CD4-positive, CD25-positive, alpha-beta regulatory T cell (primary cell): ENCODE results near the gene MT1X. TPM values are rescaled to one million over a fixed set of nuclear protein-coding genes. Genes with fewer than 3 reads are reported as not detected.

ENCODE experiments used
- ATAC-seq, 2 donors: fragments of 150-1000 bp; cut with Tn5 transposase; one replicate each; pipeline ENCODE4 v1.10.0; 2021; ENCODE audit warnings: low read depth in 2 of 2, moderate number of reproducible peaks in 2 of 2, moderate library complexity in 1 of 2
- DNase-seq, 3 donors: peaks; one replicate each; pipeline versions ENCODE4 v3.0.0 to v3.0.0-alpha.2; 2012 to 2022; ENCODE audit warnings: mixed read lengths in 1 of 3
- H3K27ac ChIP-seq: one replicate; pipeline ENCODE4 v1.7.0; 2013; ENCODE audit warnings: mild to moderate bottlenecking, low read length; ENCODE audit not compliant: insufficient read depth, poor library complexity, severe bottlenecking
- H3K27me3 ChIP-seq: one replicate; pipeline ENCODE4 v1.7.0; 2013; ENCODE audit warnings: low read length; ENCODE audit not compliant: control insufficient read depth, insufficient read depth
- H3K36me3 ChIP-seq: one replicate; pipeline ENCODE4 v1.7.0; 2013; ENCODE audit warnings: mild to moderate bottlenecking, low read length, moderate library complexity; ENCODE audit not compliant: control insufficient read depth, insufficient read depth
- H3K4me1 ChIP-seq: 2 replicates; pipeline ENCODE4 v1.7.0; 2013; ENCODE audit warnings: mild to moderate bottlenecking, low read length; ENCODE audit not compliant: insufficient read depth, control insufficient read depth, poor library complexity, severe bottlenecking
- H3K4me3 ChIP-seq: one replicate; pipeline ENCODE4 v1.7.0; 2013; ENCODE audit warnings: low read depth, mild to moderate bottlenecking, low read length, moderate library complexity
- H3K9me3 ChIP-seq, 2 experiments: 1 replicate in 1 of 2; 2 replicates in 1 of 2; pipeline ENCODE4 v1.7.0; 2013; ENCODE audit warnings: low read length in 2 of 2, mild to moderate bottlenecking in 1 of 2, moderate library complexity in 1 of 2; ENCODE audit not compliant: control insufficient read depth in 2 of 2
- H3K27ac Mint-ChIP-seq, 3 donors: one replicate each; pipeline ENCODE4 v1.8.0; 2020 to 2022; ENCODE audit warnings: mild to moderate bottlenecking in 3 of 3, mixed read lengths in 3 of 3, moderate library complexity in 2 of 3
- H3K27me3 Mint-ChIP-seq: one replicate; pipeline ENCODE4 v1.8.0; 2022; ENCODE audit warnings: mild to moderate bottlenecking, mixed read lengths
- H3K36me3 Mint-ChIP-seq: one replicate; pipeline ENCODE4 v1.8.0; 2020; ENCODE audit warnings: mixed read lengths
- H3K4me1 Mint-ChIP-seq, 4 donors: one replicate each; pipeline ENCODE4 v1.8.0; 2020 to 2022; ENCODE audit warnings: mixed read lengths in 4 of 4, mild to moderate bottlenecking in 1 of 4
- H3K4me3 Mint-ChIP-seq, 4 donors: one replicate each; pipeline ENCODE4 v1.8.0; 2020 to 2022; ENCODE audit warnings: mild to moderate bottlenecking in 4 of 4, mixed read lengths in 4 of 4, moderate library complexity in 3 of 4
- H3K9me3 Mint-ChIP-seq, 7 donors: one replicate each; pipeline ENCODE4 v1.8.0; 2020 to 2022; ENCODE audit warnings: mixed read lengths in 7 of 7, mild to moderate bottlenecking in 3 of 7, moderate library complexity in 2 of 7
- polyA plus RNA-seq, 4 donors: library from polyadenylated mRNA; unstranded; fragments of 300-500 nt; fragmentation: Illumina TruSeq; gene quantifications; one replicate each; pipeline ENCODE4 v1.2.3, GENCODE V29; 2021
- total RNA-seq: library from RNA; stranded (reverse); gene quantifications from one replicate; pipeline ENCODE4 v1.2.3, GENCODE V29; 2022

MT1X gene
- total and polyA plus RNA-seq, 5 donors from 2014 or later, result 20.2 to 231 (median 157) TPM

GRCh38 chr16:56722200-56722842 lies 40.1 kb downstream of the MT1X start:
- ATAC-seq (no peak), DNase-seq (no peak)
- Mint-ChIP-seq H3K9me3 (peaks cover 0 to 2% (median 0%) of the 10 kb centered on the region in 7 donors), H3K4me3 (no peak overlapping the region), H3K27ac (no peak overlapping the region), H3K36me3 (peaks cover 3% of the 10 kb centered on the region), H3K4me1 (peaks cover 4 to 7% (median 5%) of the 10 kb centered on the region in 4 donors), H3K27me3 (peaks cover 20% of the 10 kb centered on the region)
- no peaks in the 10 kb centered on the region for H3K9me3 ChIP-seq
- H3K4me1 ChIP-seq, result no peaks in the 10 kb centered on the region
- H3K27me3 ChIP-seq, result peaks cover 3% of the 10 kb centered on the region
- no peak overlapping the region for H3K27ac ChIP-seq
- H3K36me3 ChIP-seq, result no peaks in the 10 kb centered on the region
- no peak overlapping the region for H3K4me3 ChIP-seq

- Histone ChIP-seq H3K9me3 (no peaks in the 10 kb centered on the region), H3K36me3 (no peaks in the 10 kb centered on the region), H3K4me3 (no peak overlapping the region), H3K27ac (no peak overlapping the region), H3K27me3 (peaks cover 3% of the 10 kb centered on the region), H3K4me1 (peaks cover 5% of the 10 kb centered on the region)
- H3K9me3 Mint-ChIP-seq, result peaks cover 0 to 2% (median 0%) of the 10 kb centered on the region in 7 donors
- DNase-seq (no peak), ATAC-seq (no peak)
- H3K4me1 Mint-ChIP-seq, result peaks cover 4 to 22% (median 12%) of the 10 kb centered on the region in 4 donors
- no peak overlapping the region for H3K27ac Mint-ChIP-seq
- H3K27me3 Mint-ChIP-seq, result peaks cover 13% of the 10 kb centered on the region
- H3K36me3 Mint-ChIP-seq, result peaks cover 3% of the 10 kb centered on the region
- H3K4me3 Mint-ChIP-seq, result no peak overlapping the region
Observed at GRCh38 chr16:56724191-56724590, 41.9 kb downstream of the MT1X start.

GRCh38 chr16:56726283-56726682 lies 44.0 kb downstream of the MT1X start:
- Histone ChIP-seq H3K36me3 (no peaks in the 10 kb centered on the region), H3K4me1 (peaks cover 18% of the 10 kb centered on the region), H3K27ac (no peak overlapping the region), H3K27me3 (peaks cover 3% of the 10 kb centered on the region), H3K4me3 (no peak overlapping the region), H3K9me3 (no peaks in the 10 kb centered on the region)
- H3K27ac Mint-ChIP-seq, result no peak overlapping the region
- H3K27me3 Mint-ChIP-seq, result peaks cover 9% of the 10 kb centered on the region
- H3K9me3 Mint-ChIP-seq, result peaks cover 0 to 2% (median 0%) of the 10 kb centered on the region in 7 donors
- DNase-seq, result no peak
- peaks cover 3% of the 10 kb centered on the region for H3K36me3 Mint-ChIP-seq
- peaks cover 9 to 35% (median 19%) of the 10 kb centered on the region in 4 donors for H3K4me1 Mint-ChIP-seq
- H3K4me3 Mint-ChIP-seq, result peak overlapping the region in 2 of 4 donors; percentile 10 to 13
- no peak for ATAC-seq

- Mint-ChIP-seq H3K9me3 (peaks cover 0 to 2% (median 0%) of the 10 kb centered on the region in 7 donors), H3K4me1 (peaks cover 9 to 35% (median 19%) of the 10 kb centered on the region in 4 donors), H3K27ac (no peak overlapping the region), H3K27me3 (peaks cover 9% of the 10 kb centered on the region), H3K36me3 (peaks cover 3% of the 10 kb centered on the region), H3K4me3 (peak overlapping the region in 1 of 4 donors; percentile 13)
- H3K4me1 ChIP-seq, result peaks cover 18% of the 10 kb centered on the region
- ATAC-seq, result no peak
- no peak overlapping the region for H3K4me3 ChIP-seq
- DNase-seq, result no peak
- H3K36me3 ChIP-seq, result no peaks in the 10 kb centered on the region
- no peaks in the 10 kb centered on the region for H3K9me3 ChIP-seq
- no peak overlapping the region for H3K27ac ChIP-seq
- H3K27me3 ChIP-seq, result peaks cover 3% of the 10 kb centered on the region
Observed at GRCh38 chr16:56726926-56727325, 44.7 kb downstream of the MT1X start.

- Histone ChIP-seq H3K4me3 (no peak overlapping the region), H3K4me1 (peaks cover 18% of the 10 kb centered on the region), H3K27ac (no peak overlapping the region), H3K27me3 (peaks cover 3% of the 10 kb centered on the region), H3K36me3 (no peaks in the 10 kb centered on the region), H3K9me3 (no peaks in the 10 kb centered on the region)
- Mint-ChIP-seq H3K9me3 (no peaks in the 10 kb centered on the region), H3K27me3 (peaks cover 6% of the 10 kb centered on the region), H3K27ac (no peak overlapping the region), H3K36me3 (peaks cover 3% of the 10 kb centered on the region), H3K4me1 (peaks cover 9 to 35% (median 19%) of the 10 kb centered on the region in 4 donors), H3K4me3 (peak overlapping the region in 1 of 4 donors; percentile 39)
- DNase-seq (no peak), ATAC-seq (no peak)
Observed at GRCh38 chr16:56728027-56728426, 45.8 kb downstream of the MT1X start.

- peaks cover 4 to 35% (median 19%) of the 10 kb centered on the region in 4 donors for H3K4me1 Mint-ChIP-seq
- Histone ChIP-seq H3K36me3 (no peaks in the 10 kb centered on the region), H3K4me3 (peak overlapping the region; percentile 93), H3K4me1 (peaks cover 18% of the 10 kb centered on the region), H3K9me3 (no peaks in the 10 kb centered on the region), H3K27ac (peak overlapping the region; percentile 78), H3K27me3 (no peaks in the 10 kb centered on the region)
- no peaks in the 10 kb centered on the region for H3K9me3 Mint-ChIP-seq
- peak overlapping the region in 2 of 3 donors; percentile 79 to 95 for H3K27ac Mint-ChIP-seq
- H3K27me3 Mint-ChIP-seq, result peaks cover 5% of the 10 kb centered on the region
- DNase-seq (no peak), ATAC-seq (no peak)
- H3K36me3 Mint-ChIP-seq, result peaks cover 3% of the 10 kb centered on the region
- H3K4me3 Mint-ChIP-seq, result no peak overlapping the region
Observed at GRCh38 chr16:56728980-56729734, 46.9 kb downstream of the MT1X start.

GRCh38 chr16:56729735-56730662 lies 47.7 kb downstream of the MT1X start, which contains the start of gene NUP93:
Gene NUP93, plus strand, starts transcription at chr16:56730129. Its CDS starts 18,119 bp downstream, at chr16:56748248.
- H3K9me3 ChIP-seq, result no peaks in the 10 kb centered on the region
- no peaks in the 10 kb centered on the region for H3K27me3 ChIP-seq
- H3K4me1 ChIP-seq, result peaks cover 18% of the 10 kb centered on the region
- peak within 1 kb of the TSS; percentile 78 for H3K27ac ChIP-seq
- peak within 1 kb of the TSS in 2 of 3 donors; percentile 79 to 95 for H3K27ac Mint-ChIP-seq
- no peak within 1 kb of the TSS for H3K4me3 Mint-ChIP-seq
- H3K4me3 ChIP-seq, result peak within 1 kb of the TSS; percentile 93
- no peaks in the 10 kb centered on the region for H3K27me3 Mint-ChIP-seq
- H3K9me3 Mint-ChIP-seq, result no peaks in the 10 kb centered on the region
- H3K36me3 Mint-ChIP-seq, result peaks cover 3% of the 10 kb centered on the region
- ATAC-seq, result peak; percentile 98
- peaks cover 4 to 35% (median 19%) of the 10 kb centered on the region in 4 donors for H3K4me1 Mint-ChIP-seq
- peak; percentile 87 to 96 (median 88) for DNase-seq
- no peaks in the 10 kb centered on the region for H3K36me3 ChIP-seq
